DMS 273 (cell line): ENCODE data around the gene KRT7.

ENCODE experiments used
- DNase-seq: peaks from one replicate; lab custom pipeline; 2025; ENCODE audit not compliant: unreplicated experiment; lab: John Stamatoyannopoulos, UW

The KRT7 gene

DNA sequence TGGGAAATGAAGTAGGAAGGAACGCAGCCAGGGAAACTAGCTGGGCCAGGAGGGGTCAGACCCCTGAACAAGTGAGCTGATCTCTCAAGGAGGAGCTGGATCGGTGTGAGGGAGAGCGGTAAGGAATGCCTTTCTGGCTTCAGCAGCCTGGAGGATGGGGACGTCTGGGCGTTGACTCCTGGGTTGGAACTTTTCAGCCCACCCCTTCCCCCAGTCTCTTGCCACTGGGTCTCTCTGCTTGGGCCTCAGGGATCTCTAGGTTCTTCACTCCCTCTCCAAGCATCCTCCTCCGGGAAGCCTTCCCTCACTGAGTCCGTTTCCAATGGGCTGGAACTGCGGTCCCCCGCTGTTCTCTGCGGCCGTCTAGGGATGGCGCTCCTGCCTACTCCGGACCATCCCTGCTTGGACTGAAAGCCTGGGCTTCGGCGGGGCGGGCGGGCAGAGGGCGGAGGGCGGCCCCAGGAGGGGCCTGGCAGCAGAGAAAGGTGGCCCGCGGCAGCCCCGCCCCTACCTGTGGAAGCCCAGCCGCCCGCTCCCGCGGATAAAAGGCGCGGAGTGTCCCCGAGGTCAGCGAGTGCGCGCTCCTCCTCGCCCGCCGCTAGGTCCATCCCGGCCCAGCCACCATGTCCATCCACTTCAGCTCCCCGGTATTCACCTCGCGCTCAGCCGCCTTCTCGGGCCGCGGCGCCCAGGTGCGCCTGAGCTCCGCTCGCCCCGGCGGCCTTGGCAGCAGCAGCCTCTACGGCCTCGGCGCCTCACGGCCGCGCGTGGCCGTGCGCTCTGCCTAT lies at the start of gene KRT7:
Gene KRT7 (plus strand): TSS at position 570 of the 788 bp plus-strand sequence. CDS start 54 bp downstream, at position 624.
- no peak for DNase-seq

DNA sequence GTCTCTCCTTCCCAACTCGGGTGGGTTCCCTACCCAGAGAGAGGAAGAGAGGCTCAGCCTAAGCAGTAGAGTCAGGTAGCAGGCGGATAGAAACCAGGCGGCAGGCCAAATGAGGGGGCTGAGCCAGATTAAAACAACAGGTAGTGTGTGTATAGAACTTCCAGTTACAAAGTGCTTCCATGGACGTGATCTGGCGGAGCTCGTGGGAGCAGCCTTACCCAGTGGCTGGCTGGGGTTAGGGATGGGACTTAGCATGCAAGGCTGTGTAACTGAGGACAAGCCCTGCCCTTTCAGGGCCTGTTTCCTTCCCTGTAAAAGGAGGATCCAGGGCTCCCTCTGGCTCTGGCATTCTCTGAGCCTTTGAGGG lies 49.5 kb upstream of the KRT7 start:
- DNase-seq = peak; percentile 51

DNA sequence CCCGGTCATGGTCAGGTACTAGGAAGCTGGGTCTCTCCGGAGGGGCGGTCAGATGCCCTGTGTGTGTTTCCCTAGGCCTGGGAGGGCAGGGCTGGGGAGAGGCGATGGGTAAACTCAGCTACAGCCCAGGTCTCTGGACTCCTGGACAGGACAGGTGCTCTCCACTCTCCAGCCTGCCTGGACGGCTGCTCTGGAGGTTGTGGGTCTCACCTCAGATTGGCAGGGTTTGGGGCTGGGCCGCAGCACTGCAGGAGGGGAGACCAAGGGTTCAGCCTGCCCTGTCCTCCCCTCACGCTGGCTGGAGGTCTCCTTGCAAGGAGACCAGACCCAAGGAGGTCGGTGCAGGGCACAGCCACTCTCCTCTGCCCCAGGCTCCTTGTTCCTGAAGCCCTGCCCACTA lies 49.1 kb upstream of the KRT7 start:
- no peak for DNase-seq

DNA sequence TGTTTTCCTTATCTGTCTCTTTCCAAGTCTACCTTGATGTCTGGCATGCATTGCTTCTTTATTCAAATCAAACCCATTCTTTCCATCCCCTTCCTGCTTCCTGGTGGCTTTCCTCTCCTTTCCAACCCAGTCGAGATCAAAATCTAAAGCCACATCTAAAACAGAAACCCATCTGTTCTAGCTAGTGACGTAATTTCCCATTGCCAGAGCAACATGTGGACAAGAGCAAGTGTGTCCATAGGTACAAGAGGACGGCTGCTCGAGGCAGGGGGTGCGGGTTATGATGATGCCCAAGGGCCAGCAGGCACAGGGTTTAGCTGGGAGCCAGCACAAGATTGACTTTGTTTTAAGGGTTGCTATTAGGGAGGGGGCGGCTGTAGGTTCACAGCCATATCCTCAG lies 48.2 kb upstream of the KRT7 start:
- peak; percentile 56 for DNase-seq

DNA sequence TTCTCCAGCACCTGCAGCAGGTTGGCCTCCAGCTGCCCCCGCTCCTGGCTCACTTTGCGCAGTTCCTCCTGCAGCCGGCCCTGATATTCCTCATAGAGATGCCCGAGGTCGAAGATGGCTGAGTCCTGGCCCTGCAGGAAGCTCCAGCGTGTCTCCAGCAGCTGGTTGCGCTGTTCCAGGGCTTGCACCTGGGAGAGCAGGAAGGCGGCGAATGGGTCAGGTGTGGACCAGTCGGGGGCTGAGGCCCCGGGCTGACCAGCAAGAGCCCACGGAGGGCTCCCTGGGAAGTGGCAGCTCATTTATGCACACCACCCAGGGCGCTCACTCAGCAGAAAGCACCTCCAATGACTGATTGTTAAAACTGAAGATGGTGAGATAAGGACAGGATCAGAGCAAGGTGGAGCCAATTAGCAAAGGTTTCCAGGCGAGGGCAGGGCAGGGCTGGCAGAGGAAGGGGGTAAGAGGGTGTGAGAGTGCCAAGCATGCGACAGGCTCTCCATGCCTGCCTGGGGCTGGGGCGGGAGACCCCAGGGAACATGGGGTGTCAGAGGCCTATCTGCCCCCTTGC lies 47.6 kb upstream of the KRT7 start:
- no peak for DNase-seq

DNA sequence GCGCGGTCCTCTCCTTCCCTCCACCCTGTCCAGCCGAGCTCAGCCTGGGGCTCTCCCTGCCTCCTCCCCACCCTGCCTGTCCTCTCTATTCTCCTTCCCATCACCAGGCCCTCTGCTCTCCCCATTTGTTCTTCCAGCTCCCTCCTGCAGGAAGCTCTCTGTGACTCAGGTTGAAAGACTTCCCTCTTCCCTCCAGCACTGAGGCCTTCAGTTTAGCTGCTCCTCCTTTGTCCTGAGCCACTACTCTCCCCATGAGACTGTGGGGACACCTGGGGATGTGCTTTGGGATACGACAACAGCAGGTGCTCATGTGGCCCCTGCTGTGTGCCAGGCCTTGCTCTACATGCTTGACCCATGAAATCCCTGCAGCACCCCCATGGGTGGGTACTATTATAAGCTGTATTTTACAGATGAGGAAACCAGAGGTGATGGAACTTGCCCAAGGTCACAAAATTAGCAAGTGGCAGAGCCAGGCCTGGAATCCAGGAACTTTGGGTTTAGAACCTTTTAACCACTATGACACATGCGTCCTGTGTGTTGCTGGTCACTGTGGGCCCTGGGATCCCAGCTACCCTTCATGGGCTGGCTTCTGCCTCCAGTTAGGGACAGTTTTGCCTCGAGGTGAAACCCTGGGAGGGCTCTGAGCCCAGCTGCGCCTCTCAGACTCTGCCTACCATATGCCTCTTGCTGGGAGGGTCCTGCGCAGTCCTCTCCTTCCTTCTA lies 46.8 kb upstream of the KRT7 start:
- no peak for DNase-seq

DNA sequence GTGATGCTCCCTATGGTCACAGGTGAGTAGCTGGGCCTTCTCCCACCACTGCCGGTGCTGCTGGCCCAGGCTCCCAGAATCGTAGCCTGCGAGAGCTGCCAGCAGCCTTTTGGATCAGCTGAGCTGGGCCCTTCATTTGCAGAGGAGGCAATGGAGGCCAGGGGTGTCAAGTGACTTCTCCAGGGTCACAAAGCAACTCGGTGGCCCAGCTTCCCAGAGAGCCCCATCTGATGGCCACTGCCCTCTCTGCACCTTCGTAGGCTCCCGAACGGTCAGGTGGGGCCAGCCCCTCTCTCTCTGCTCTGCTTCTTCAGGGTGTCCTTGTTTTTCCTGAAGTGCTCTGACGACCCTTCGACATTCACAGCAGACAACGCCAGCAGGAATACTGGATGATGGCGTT lies 45.8 kb upstream of the KRT7 start:
- no peak for DNase-seq

DNA sequence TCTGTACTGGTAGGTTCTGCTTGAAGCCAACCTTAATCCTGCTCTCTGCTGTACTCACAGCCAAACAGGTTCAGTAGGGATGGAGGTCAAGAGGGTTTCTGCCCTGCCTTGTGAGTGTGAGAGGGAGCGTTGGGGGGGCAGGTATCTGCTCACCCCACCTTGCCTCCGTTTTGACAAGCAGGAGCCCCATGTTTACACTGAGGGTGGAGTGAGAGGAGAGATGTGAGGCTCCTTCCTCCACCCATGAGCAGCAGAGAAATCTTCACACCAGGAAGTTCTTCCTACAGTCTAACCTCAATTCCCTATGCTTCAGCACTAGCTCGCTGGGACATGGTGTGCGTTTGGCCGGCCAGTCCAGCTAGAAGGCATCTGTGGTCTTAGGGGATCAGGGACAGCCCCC lies 45.4 kb upstream of the KRT7 start:
- DNase-seq = no peak

DNA sequence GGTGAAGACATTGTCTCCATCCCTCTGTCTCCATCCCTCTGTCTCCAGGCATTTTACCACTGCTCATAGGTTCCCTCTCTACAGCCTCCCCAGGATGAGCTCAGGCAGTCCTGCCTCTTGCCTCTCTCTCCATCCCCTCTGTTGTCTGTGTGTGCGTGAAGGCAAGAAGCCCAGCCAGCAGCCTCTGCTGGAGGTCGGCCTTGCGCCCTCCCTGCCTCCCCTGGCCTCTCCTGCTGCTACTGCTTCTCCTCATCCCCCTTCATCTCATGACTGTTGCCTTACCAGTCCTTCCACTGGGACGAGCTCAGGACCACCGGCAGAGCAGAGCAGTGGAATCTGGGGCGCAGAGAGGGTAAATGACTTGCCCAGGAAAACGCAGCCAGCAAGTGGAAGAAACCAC lies 44.4 kb upstream of the KRT7 start:
- no peak for DNase-seq

DNA sequence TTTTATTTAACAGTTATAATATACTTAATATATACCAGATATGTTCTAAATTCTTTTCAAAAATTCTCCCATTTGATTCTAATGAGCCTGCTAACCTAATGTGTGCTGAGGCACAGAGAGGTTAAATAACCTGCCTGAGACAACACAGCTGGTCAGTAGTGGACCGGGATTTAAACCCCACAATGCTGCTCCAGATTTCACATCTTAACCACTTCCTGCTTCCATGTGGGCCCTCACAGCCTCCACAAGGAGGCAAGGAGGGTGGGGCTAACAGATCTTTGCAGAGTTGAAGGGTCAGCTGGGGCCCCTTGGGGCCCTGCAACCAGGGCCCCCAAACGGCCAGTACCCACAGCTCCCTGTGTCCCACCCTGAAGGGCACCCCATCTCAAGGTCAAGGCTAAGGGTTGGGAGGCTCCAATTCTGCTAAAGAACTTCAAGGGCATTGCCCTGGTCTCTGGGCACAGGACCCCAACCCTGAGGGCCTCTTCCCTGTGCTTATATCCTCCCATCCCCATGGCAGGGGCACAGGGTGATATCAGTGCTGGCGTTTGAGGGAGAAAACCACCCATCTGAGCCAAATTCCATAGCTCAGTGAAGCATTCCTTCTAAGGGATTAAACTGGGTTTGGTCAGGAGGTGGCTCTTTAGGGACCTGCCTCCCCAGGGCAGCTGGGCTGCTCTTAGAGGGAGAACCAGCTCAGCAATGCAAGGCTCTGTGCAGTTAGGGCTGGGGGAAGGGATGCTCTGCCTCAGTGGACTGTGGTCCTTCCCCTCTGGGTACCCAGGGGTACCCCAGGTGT lies 43.5 kb upstream of the KRT7 start:
- no peak for DNase-seq

DNA sequence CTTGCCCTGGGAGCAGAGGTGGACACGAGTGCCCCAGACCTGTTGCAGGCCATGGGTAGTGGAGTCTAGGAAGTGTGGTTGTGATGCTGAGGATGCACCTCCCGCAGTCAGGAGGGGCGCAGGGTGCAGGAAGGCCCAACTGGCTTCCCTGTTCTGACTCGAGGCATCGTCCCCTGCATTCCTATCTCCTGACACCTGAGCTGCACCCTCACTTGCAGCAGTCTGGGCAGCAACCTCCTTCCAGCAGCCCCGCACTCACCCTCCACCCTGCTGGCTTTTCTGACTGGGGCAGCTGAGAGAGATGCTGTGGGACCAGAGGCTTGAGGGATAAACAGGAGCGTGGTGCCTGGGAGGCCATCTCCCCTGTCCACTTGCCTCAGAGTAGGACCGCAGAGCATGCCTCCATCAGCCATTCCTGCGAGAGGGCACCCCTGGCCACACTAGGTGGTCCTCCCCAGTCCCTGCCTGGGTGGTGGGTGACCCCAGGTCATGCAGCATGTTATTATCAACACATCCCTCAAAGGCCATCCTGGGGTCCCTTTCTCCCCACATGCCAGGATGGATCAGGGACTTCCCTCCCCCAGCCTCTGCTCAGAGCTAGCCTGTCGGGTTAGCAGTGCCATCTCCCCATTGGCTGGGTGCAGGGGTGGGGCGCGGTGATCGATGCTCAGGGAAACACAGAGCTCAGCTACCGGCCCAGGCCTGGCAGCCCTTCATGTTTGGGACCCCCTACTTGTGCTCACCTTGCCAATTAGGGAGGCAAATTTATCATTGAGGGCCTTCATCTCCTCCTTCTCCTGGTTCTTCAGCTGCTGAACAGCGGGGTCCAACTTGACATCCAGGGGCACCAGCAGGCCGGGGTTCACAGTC lies 41.9 kb upstream of the KRT7 start:
- DNase-seq = no peak

DNA sequence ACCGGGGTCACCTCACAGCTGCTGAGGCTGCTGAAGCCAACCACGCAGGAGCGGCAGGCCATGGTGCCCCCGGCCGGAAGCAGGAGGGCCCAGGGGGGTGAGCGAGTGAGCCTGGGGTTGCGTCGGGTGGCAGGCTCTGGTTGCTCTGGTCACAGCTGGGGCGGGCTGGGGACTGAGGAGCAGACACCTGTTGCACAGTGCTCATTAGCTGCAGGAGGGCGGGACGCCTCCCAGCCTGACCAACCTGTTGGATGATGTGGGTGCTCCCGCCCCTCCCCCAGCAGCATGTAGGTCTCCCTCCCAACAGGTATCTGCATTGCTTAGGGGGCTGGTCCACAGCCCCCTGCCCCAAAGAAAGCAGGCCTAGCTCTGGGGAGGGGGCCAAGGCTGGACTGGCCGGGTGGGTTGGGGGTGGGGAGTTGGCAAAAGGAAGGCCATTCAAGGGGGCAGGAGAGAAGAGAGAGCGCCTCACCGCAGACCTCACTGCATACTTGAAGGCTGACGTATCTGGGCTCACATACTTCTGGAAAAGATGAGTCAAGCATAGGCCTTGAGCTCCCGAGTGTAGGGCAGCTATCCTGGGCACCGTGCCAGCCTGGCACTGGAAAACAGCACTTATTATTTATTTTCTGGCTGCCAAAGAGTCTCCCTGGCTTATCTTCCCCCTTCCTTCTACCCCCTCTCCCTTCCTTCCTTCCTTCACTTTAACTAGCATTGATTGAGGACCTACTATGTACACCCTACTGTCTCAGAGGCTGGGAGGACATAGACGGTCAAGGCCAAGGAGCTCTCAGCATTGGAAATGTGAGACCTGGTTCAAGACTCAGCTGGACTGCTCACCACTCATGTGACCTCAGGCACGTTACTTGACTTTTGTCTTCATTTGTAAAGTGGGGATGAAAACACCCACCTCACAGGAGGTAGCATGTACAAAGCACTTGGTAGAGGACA lies 40.9 kb upstream of the KRT7 start, which contains the start of gene KRT80:
Gene KRT80 (minus strand): TSS at position 174 of the 951 bp plus-strand sequence. CDS start 112 bp downstream, at position 62.
- DNase-seq = peak; percentile 89

DNA sequence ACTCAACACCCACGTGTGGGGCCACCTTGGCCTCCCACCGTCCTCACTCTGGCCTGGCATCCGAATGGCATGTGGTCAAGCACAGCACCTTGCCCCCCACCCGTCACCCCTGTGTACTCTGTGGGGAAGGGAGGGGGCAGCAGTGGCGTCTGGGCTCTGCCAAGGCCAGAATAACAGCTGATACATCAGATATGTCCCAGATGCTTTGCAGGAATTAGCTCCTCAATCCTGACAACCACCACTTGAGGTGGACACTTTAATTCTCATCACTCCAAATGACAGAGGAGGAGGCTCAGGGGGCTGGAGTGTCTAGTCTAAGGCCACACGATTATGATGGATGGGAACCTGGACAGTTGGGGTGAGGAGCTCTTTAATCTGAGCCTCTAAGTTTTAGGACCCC lies 39.5 kb upstream of the KRT7 start:
- no peak for DNase-seq

DNA sequence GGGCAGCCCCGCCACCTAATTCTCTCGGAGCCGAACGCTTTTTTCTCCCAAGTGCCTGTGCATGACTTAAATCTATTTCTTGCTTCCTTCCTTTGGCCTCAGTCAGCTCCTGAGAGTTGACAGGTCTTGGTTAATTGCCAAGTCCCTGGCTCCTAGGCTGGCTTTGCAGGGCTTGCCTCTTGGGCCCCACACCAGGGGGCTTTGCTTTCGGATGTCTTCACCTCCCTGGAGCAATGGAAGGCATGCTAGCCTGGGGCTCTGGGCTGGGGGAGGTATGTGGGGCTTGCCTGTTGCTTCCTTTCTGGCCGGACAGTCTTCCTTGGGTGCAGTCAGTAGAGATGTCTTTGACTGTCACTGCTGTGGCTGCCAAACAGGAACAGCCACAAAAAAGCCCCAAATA lies 39.1 kb upstream of the KRT7 start:
- peak; percentile 24 for DNase-seq

DNA sequence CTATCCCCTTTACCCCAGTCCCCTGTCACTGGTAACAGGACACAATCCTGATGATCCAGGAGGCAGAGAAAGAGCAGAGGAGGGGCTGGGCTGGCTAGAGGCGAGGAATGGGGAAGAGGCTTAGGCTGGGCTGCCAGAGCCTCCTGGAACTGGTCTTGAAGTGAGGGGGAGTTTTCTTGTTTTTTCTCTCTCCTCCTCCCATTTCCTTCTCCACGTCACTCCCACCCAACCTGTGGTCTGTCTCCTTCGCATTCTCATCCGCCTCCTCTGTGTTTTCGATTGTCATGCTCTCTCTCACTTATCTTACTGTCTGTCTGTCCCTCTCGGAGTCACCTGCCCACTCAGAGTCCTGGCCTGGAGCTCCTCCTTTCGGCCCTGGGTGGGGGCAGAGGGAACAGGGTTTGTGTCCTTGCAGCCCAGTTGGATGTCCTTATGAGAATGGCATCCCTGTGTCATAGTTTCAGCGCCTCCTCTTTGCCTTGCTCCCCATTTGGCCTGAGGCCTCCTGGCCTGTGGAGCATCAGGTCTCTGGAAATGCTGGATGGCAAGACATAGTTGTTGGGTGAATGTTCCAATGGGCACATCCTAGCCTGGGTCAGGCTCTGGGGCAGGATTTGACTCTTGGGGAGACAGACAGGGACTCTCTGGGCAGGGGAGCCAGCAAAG lies 37.8 kb upstream of the KRT7 start:
- DNase-seq = no peak

DNA sequence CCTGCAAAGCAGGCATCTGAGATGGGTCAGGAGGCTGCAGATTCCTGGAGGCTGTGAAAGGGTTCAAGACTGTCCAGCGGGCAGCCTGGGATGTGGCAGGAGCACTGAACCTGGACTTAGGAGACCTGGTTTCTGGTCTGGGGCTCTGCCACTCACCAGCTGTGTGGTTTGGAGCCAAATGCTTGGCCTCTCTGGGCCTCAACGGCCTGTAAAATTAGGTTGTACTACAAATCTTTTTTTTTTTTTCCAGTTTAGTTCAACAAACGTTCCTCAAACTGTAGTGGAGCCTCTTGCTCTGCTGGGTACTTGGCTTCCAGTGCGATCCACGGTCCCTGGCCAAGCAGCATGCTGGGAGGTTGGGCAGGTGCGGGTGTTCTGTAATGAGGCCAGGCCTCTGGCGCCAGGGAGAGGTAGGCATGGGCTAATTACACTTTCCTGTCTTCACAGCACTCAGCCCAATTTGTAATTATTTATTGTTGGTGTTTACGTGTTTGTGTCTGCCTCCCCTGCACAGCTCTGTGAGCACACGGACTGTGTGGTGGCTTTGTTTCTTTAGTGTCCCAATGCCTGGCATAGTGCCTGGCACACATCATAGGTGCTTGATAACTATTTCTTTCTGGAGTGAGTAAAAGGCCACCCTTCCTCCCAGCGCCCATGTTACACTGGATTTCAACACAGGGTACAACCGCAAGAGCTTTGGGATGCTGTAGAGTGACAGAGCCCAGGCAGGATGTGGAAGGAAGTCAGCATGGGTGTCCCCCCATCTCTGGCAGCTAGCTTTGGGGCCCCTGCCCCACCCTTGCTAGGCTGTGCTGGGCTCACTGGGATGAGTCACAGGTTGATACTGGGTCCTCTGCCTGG lies 35.4 kb upstream of the KRT7 start:
- no peak for DNase-seq

DNA sequence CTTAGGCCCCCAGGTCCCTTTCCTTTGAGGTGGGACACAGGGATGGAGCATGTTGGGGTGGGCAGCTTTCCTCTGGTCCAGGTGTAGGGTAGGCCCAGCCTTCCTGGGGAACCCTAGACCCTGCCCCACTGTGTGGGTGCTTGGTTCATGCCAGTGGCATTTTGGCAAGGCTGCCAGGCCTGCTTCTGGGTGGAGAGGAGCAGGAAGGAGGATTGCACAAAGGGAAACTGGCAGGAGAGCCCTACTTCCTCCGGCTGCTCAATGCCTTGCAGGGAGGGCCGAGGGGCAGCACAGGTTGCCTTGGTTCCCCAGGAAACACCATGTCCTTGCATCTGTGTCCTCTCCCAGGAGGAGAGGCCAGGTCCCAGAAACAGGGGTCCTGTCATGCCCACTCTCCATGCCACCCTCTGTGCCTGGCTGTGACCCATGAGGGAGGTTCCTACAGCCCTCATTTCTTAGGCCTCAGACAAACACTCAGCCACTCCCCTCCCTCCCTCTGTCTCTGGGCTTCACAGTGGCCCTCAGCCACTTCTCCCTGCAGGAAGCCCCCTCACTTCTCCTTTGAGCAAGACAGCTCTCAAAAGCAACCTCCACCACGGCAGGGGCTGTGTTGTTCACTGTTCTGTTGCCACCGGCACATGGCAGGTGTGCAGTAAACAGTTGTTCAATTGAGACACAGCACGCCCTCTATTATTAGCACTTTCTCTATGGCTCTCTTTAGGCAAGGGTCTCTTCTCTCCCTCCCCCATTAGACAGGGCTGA lies 34.4 kb upstream of the KRT7 start:
- no peak for DNase-seq
